HCT116 (cell line): ENCODE data around the gene ARID5B.

Source experiments
- CBX3 ChIP-seq: IDR thresholded peaks from 2 replicates; pipeline ENCODE4 v1.6.1; 2012; ENCODE audit warnings: low read depth
- CEBPB ChIP-seq: IDR thresholded peaks from 2 replicates; pipeline ENCODE4 v1.6.1; 2012; ENCODE audit warnings: low read depth
- EZH2 ChIP-seq: fragments of 200-600 bp; sonication (generic); IDR thresholded peaks from 2 replicates; pipeline ENCODE4 v1.6.1; 2017; ENCODE audit warnings: antibody characterized with exemption, mixed run types
- POLR2A ChIP-seq: IDR thresholded peaks from 2 replicates; pipeline ENCODE4 v1.7.0; 2011; ENCODE audit warnings: borderline replicate concordance; ENCODE audit not compliant: insufficient read depth, insufficient read length; ENCODE audit errors: extremely low read depth
- POLR2AphosphoS5 ChIP-seq: IDR thresholded peaks from 2 replicates; pipeline ENCODE4 v1.6.1; 2011; ENCODE audit warnings: mild to moderate bottlenecking, low read depth, low read length, moderate library complexity
- RAD21 ChIP-seq: IDR thresholded peaks from 2 replicates; pipeline ENCODE4 v1.6.1; 2012; ENCODE audit warnings: low read depth, mild to moderate bottlenecking
- SIN3A ChIP-seq: IDR thresholded peaks from 2 replicates; pipeline ENCODE4 v1.6.1; 2012; ENCODE audit warnings: low read depth
- SP1 ChIP-seq: IDR thresholded peaks from 2 replicates; pipeline ENCODE4 v1.6.1; 2012; ENCODE audit warnings: low read depth
- SRF ChIP-seq: IDR thresholded peaks from 2 replicates; pipeline ENCODE4 v1.6.1; 2012; ENCODE audit warnings: low read depth
- TF ChIP-seq, protein P1 (sequence below), 3 experiments: fragments of 200-600 bp in 1 of 3; sonication (generic) in 1 of 3; IDR thresholded peaks in 2 of 3; conservative IDR thresholded peaks in 1 of 3; 2 replicates each; pipeline ENCODE4 v1.5.1; 2012 to 2017; ENCODE audit warnings: low read depth in 2 of 3, low read length in 2 of 3, antibody characterized with exemption in 1 of 3, borderline replicate concordance in 1 of 3, control low read depth in 1 of 3, mild to moderate bottlenecking in 1 of 3, mixed read lengths in 1 of 3, mixed run types in 1 of 3, moderate library complexity in 1 of 3; ENCODE audit not compliant: insufficient read depth in 1 of 3
- TF ChIP-seq, protein P2 (sequence below): IDR thresholded peaks from 2 replicates; pipeline ENCODE4 v1.6.1; 2012; ENCODE audit warnings: low read depth
- TF ChIP-seq, protein P3 (sequence below): IDR thresholded peaks from 2 replicates; pipeline ENCODE4 v1.6.1; 2011; ENCODE audit warnings: mild to moderate bottlenecking, low read length, moderate library complexity; ENCODE audit not compliant: insufficient replicate concordance; ENCODE audit errors: extremely low read depth

DNA sequence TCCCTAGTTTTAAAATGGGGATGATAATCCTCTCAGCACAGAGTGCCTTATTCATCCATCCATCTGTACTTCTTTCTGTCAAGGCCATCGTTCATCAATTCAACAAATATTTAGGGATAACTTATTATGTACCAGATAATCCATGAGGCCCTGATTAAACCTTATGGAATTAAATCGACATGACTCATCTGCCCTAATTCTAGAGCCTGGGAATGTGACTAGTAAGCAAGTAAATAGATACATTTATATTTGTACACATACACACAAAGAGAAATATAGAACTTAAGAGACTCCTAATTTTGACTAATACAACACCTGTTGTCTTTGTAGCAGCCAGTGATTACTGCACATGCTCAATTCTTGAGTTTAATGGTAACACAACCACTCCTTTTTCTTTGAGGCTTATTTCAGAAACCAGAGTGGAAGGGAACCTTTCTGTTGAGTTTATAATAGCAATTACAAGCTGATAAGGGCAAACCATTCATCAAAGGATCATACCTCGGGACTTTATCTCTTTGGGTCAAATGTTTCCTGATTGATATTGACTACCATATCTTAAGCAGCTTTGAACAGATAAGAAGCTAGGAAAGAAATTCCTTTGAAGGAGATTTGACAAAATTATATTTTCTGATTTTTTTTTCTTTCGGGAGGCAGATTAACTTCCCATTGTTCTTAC, 122.7 kb downstream of the ARID5B start:
- TF ChIP-seq CEBPB (no peak), SP1 (no peak), RAD21 (no peak), EZH2 (no peak), SRF (no peak), POLR2A (no peak), POLR2AphosphoS5 (no peak), SIN3A (no peak), CBX3 (no peak)
- TF ChIP-seq, protein P1, sequence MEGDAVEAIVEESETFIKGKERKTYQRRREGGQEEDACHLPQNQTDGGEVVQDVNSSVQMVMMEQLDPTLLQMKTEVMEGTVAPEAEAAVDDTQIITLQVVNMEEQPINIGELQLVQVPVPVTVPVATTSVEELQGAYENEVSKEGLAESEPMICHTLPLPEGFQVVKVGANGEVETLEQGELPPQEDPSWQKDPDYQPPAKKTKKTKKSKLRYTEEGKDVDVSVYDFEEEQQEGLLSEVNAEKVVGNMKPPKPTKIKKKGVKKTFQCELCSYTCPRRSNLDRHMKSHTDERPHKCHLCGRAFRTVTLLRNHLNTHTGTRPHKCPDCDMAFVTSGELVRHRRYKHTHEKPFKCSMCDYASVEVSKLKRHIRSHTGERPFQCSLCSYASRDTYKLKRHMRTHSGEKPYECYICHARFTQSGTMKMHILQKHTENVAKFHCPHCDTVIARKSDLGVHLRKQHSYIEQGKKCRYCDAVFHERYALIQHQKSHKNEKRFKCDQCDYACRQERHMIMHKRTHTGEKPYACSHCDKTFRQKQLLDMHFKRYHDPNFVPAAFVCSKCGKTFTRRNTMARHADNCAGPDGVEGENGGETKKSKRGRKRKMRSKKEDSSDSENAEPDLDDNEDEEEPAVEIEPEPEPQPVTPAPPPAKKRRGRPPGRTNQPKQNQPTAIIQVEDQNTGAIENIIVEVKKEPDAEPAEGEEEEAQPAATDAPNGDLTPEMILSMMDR (IDR thresholded peaks at IDR 0.05 in 2 of 3, conservative IDR thresholded peaks at IDR 0.05 in 1 of 3; ENCODE audit: borderline replicate concordance in 1 of 3, insufficient read depth in 1 of 3, low read depth in 2 of 3, low read length in 2 of 3), result no peak
- TF ChIP-seq, protein P2, sequence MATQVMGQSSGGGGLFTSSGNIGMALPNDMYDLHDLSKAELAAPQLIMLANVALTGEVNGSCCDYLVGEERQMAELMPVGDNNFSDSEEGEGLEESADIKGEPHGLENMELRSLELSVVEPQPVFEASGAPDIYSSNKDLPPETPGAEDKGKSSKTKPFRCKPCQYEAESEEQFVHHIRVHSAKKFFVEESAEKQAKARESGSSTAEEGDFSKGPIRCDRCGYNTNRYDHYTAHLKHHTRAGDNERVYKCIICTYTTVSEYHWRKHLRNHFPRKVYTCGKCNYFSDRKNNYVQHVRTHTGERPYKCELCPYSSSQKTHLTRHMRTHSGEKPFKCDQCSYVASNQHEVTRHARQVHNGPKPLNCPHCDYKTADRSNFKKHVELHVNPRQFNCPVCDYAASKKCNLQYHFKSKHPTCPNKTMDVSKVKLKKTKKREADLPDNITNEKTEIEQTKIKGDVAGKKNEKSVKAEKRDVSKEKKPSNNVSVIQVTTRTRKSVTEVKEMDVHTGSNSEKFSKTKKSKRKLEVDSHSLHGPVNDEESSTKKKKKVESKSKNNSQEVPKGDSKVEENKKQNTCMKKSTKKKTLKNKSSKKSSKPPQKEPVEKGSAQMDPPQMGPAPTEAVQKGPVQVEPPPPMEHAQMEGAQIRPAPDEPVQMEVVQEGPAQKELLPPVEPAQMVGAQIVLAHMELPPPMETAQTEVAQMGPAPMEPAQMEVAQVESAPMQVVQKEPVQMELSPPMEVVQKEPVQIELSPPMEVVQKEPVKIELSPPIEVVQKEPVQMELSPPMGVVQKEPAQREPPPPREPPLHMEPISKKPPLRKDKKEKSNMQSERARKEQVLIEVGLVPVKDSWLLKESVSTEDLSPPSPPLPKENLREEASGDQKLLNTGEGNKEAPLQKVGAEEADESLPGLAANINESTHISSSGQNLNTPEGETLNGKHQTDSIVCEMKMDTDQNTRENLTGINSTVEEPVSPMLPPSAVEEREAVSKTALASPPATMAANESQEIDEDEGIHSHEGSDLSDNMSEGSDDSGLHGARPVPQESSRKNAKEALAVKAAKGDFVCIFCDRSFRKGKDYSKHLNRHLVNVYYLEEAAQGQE, result no peak
- TF ChIP-seq, protein P3, sequence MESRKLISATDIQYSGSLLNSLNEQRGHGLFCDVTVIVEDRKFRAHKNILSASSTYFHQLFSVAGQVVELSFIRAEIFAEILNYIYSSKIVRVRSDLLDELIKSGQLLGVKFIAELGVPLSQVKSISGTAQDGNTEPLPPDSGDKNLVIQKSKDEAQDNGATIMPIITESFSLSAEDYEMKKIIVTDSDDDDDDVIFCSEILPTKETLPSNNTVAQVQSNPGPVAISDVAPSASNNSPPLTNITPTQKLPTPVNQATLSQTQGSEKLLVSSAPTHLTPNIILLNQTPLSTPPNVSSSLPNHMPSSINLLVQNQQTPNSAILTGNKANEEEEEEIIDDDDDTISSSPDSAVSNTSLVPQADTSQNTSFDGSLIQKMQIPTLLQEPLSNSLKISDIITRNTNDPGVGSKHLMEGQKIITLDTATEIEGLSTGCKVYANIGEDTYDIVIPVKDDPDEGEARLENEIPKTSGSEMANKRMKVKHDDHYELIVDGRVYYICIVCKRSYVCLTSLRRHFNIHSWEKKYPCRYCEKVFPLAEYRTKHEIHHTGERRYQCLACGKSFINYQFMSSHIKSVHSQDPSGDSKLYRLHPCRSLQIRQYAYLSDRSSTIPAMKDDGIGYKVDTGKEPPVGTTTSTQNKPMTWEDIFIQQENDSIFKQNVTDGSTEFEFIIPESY, result no peak
